HepG2 (cell line): ENCODE measurements around the gene SNX7. TPM values are rescaled to one million over a fixed set of nuclear protein-coding genes. Genes with fewer than 3 reads are reported as not detected.
A peak's percentile ranks its signal among the peaks of the same experiment; 100 is the strongest.

Source experiments
- BHLHE40 ChIP-seq: IDR thresholded peaks from 2 replicates; pipeline ENCODE4 v1.6.1; 2011; ENCODE audit warnings: low read length, improper control_type of control experiment
- CEBPB ChIP-seq: IDR thresholded peaks from 2 replicates; pipeline ENCODE4 v1.6.1; 2011; ENCODE audit warnings: low read depth, low read length, improper control_type of control experiment, borderline replicate concordance
- DPF2 ChIP-seq: sonication (generic); formaldehyde crosslinking; IDR thresholded peaks from 2 replicates; pipeline ENCODE4 v1.4.0; 2020; ENCODE audit warnings: mild to moderate bottlenecking, low read depth, missing genetic modification reagents, borderline replicate concordance
- ELF4 ChIP-seq: sonication (generic); formaldehyde crosslinking; IDR thresholded peaks from 2 replicates; pipeline ENCODE4 v1.5.0; 2020; ENCODE audit warnings: missing genetic modification reagents, mild to moderate bottlenecking, moderate library complexity, borderline replicate concordance
- GLI4 ChIP-seq: sonication (generic); formaldehyde crosslinking; IDR thresholded peaks from 2 replicates; pipeline ENCODE4 v1.5.1; 2020; ENCODE audit warnings: missing genetic modification reagents, mild to moderate bottlenecking, moderate library complexity, borderline replicate concordance
- KDM5B ChIP-seq: sonication (generic); formaldehyde crosslinking; IDR thresholded peaks from 2 replicates; pipeline ENCODE4 v1.4.0; 2020; ENCODE audit warnings: missing genetic modification reagents, mild to moderate bottlenecking, borderline replicate concordance
- MAFF ChIP-seq: IDR thresholded peaks from 2 replicates; pipeline ENCODE4 v1.6.1; 2011; ENCODE audit warnings: low read depth, low read length, improper control_type of control experiment
- MED1 ChIP-seq: sonication (generic); formaldehyde crosslinking; IDR thresholded peaks from 2 replicates; pipeline ENCODE4 v1.4.0; 2020; ENCODE audit warnings: missing genetic modification reagents
- MEF2D ChIP-seq: sonication (generic); formaldehyde crosslinking; IDR thresholded peaks from 2 replicates; pipeline ENCODE4 v1.5.1; 2020; ENCODE audit warnings: mild to moderate bottlenecking, missing genetic modification reagents
- NR2C2 ChIP-seq: sonication (generic); formaldehyde crosslinking; IDR thresholded peaks from 2 replicates; pipeline ENCODE4 v1.4.0; 2020; ENCODE audit warnings: missing genetic modification reagents, mild to moderate bottlenecking, moderate library complexity, borderline replicate concordance
- TAF1 ChIP-seq: sonication (generic); formaldehyde crosslinking; IDR thresholded peaks from 2 replicates; pipeline ENCODE4 v1.4.0; 2020; ENCODE audit warnings: missing genetic modification reagents
- TCF7 ChIP-seq: sonication (generic); IDR thresholded peaks from 2 replicates; pipeline ENCODE4 v1.6.1; 2016; ENCODE audit warnings: antibody characterized with exemption, low read depth
- ZBTB7A ChIP-seq: sonication (generic); formaldehyde crosslinking; IDR thresholded peaks from 2 replicates; pipeline ENCODE4 v1.8.0; 2022; ENCODE audit warnings: mild to moderate bottlenecking, missing genetic modification reagents
- ZNF224 ChIP-seq: sonication (generic); formaldehyde crosslinking; IDR thresholded peaks from 2 replicates; pipeline ENCODE4 v1.5.0; 2020; ENCODE audit warnings: mild to moderate bottlenecking, missing genetic modification reagents
- ZNF3 ChIP-seq: IDR thresholded peaks from 2 replicates; pipeline ENCODE4 v1.7.0; 2017; ENCODE audit warnings: inconsistent platforms
- ZNF547 ChIP-seq: sonication (generic); formaldehyde crosslinking; IDR thresholded peaks from 2 replicates; pipeline ENCODE4 v1.5.1; 2020; ENCODE audit warnings: mild to moderate bottlenecking, missing genetic modification reagents
- ZNF564 ChIP-seq: sonication (generic); formaldehyde crosslinking; IDR thresholded peaks from 2 replicates; pipeline ENCODE4 v1.8.1; 2023; ENCODE audit warnings: mild to moderate bottlenecking, missing genetic modification reagents
- ZNF703 ChIP-seq: sonication (generic); formaldehyde crosslinking; IDR thresholded peaks from 2 replicates; pipeline ENCODE4 v1.5.1; 2020; ENCODE audit warnings: missing genetic modification reagents, mild to moderate bottlenecking, moderate library complexity, borderline replicate concordance
- polyA plus RNA-seq, 8 experiments: library from polyadenylated mRNA; depleted of rRNA in 3 of 8; stranded (reverse) in 7 of 8; unstranded in 1 of 8; fragments of >200 nt; fragmentation: Illumina TruSeq in 4 of 8; extraction: Trizol in 4 of 8; gene quantifications; 2 replicates each; pipeline versions ENCODE4 v1.2.1 to v1.2.3, GENCODE V29; 2011 to 2016; ENCODE audit warnings: low read depth in 4 of 8, missing spikeins in 1 of 8, mixed read lengths in 1 of 8; ENCODE audit not compliant: insufficient read depth in 1 of 8
- total RNA-seq, 5 experiments: library from RNA; depleted of rRNA; stranded (reverse); fragments of >200 nt; fragmentation: Illumina TruSeq; extraction: Trizol; gene quantifications; 2 replicates each; pipeline ENCODE4 v1.2.3, GENCODE V29; 2016; ENCODE audit warnings: low read depth in 1 of 5
- TF ChIP-seq, protein P1 (sequence below): sonication (generic); formaldehyde crosslinking; IDR thresholded peaks from 2 replicates; pipeline ENCODE4 v1.4.0; 2020; ENCODE audit warnings: missing genetic modification reagents, borderline replicate concordance
- TF ChIP-seq, protein P2 (sequence below): sonication (generic); formaldehyde crosslinking; IDR thresholded peaks from 2 replicates; pipeline ENCODE4 v1.8.1; 2023; ENCODE audit warnings: mild to moderate bottlenecking, inconsistent platforms, moderate library complexity, missing genetic modification reagents, borderline replicate concordance
- TF ChIP-seq, protein P3 (sequence below): sonication (generic); formaldehyde crosslinking; IDR thresholded peaks from 2 replicates; pipeline ENCODE4 v1.5.0; 2020; ENCODE audit warnings: missing genetic modification reagents, mild to moderate bottlenecking, borderline replicate concordance
- TF ChIP-seq, protein P4 (sequence below): IDR thresholded peaks from 2 replicates; pipeline ENCODE4 v1.6.1; 2012; ENCODE audit warnings: low read depth, low read length, improper control_type of control experiment
- TF ChIP-seq, protein P5 (sequence below): sonication (generic); formaldehyde crosslinking; IDR thresholded peaks from 2 replicates; pipeline ENCODE4 v1.4.0; 2020; ENCODE audit warnings: missing genetic modification reagents

Gene SNX7
- total and polyA plus RNA-seq, 2 of the 13 experiments (the other 11 are each of a cell fraction or from before 2014, with no cell fraction given) = 14.3 to 33.5 TPM

DNA sequence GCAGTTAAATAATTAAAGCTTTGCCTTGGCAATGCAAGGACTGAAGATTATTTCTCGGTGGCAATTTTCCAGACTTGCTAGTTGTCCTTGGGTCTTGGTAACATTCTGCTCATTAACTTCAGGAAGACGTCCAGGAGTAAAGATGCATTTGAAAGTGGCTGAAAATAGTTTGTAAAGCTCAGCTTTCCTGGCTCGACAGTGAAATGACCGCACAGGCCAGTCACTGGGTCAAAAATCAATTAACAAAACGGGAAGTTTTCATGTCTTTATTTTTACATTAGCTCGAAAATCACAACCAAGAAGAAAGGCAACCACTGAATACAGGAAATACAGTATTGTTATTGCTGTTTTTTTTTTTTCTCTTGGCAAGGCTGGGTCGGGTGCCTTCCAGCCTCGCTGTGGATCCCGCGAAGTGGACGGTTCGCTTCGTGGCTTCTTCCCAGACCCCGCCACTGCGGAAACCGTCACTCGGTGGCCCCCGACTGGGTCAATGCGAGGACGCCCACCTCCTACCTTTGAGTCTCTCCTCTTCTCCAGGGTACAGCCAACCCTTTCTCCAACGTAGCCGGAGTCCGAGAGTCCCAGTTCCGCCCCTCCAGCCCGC is 479 bp upstream of the SNX7 start (continued):
- TF ChIP-seq, protein P1, sequence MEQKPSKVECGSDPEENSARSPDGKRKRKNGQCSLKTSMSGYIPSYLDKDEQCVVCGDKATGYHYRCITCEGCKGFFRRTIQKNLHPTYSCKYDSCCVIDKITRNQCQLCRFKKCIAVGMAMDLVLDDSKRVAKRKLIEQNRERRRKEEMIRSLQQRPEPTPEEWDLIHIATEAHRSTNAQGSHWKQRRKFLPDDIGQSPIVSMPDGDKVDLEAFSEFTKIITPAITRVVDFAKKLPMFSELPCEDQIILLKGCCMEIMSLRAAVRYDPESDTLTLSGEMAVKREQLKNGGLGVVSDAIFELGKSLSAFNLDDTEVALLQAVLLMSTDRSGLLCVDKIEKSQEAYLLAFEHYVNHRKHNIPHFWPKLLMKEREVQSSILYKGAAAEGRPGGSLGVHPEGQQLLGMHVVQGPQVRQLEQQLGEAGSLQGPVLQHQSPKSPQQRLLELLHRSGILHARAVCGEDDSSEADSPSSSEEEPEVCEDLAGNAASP (CRISPR knock-in tag) = no peak
- TF ChIP-seq KDM5B (CRISPR knock-in tag) (no peak), ZNF564 (CRISPR knock-in tag) (0 out of 2 replicates have a peak, but pooled peaks have one; percentile 10), ZBTB7A (CRISPR knock-in tag) (0 out of 2 replicates have a peak, but pooled peaks have one; percentile 48), MED1 (no peak), DPF2 (no peak), MAFF (no peak), ELF4 (CRISPR knock-in tag) (peak; percentile 55; the same call in 1 of the 2 replicates), ZNF547 (CRISPR knock-in tag) (no peak), TAF1 (CRISPR knock-in tag) (no peak), BHLHE40 (no peak), GLI4 (CRISPR knock-in tag) (no peak), ZNF3 (CRISPR knock-in tag) (no peak), ZNF224 (CRISPR knock-in tag) (no peak), MEF2D (CRISPR knock-in tag) (no peak), CEBPB (no peak), NR2C2 (CRISPR knock-in tag) (no peak), ZNF703 (CRISPR knock-in tag) (no peak), TCF7 (no peak)
- TF ChIP-seq, protein P2, sequence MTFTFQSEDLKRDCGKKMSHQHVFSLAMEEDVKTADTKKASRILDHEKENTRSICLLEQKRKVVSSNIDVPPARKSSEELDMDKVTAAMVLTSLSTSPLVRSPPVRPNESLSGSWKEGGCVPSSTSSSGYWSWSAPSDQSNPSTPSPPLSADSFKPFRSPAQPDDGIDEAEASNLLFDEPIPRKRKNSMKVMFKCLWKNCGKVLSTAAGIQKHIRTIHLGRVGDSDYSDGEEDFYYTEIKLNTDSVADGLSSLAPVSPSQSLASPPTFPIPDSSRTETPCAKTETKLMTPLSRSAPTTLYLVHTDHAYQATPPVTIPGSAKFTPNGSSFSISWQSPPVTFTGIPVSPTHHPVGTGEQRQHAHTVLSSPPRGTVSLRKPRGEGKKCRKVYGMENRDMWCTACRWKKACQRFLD (CRISPR knock-in tag) = no peak; the same call in 1 of the 2 replicates
- TF ChIP-seq, protein P3, sequence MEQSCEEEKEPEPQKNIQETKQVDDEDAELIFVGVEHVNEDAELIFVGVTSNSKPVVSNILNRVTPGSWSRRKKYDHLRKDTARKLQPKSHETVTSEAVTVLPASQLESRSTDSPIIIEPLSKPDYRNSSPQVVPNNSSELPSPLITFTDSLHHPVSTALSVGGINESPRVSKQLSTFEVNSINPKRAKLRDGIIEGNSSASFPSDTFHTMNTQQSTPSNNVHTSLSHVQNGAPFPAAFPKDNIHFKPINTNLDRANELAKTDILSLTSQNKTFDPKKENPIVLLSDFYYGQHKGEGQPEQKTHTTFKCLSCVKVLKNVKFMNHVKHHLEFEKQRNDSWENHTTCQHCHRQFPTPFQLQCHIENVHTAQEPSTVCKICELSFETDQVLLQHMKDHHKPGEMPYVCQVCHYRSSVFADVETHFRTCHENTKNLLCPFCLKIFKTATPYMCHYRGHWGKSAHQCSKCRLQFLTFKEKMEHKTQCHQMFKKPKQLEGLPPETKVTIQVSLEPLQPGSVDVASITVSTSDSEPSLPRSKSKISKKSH = no peak
- TF ChIP-seq, protein P4, sequence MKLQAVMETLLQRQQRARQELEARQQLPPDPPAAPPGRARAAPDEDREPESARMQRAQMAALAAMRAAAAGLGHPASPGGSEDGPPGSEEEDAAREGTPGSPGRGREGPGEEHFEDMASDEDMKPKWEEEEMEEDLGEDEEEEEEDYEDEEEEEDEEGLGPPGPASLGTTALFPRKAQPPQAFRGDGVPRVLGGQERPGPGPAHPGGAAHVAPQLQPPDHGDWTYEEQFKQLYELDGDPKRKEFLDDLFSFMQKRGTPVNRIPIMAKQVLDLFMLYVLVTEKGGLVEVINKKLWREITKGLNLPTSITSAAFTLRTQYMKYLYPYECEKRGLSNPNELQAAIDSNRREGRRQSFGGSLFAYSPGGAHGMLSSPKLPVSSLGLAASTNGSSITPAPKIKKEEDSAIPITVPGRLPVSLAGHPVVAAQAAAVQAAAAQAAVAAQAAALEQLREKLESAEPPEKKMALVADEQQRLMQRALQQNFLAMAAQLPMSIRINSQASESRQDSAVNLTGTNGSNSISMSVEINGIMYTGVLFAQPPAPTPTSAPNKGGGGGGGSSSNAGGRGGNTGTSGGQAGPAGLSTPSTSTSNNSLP = no peak
- TF ChIP-seq, protein P5, sequence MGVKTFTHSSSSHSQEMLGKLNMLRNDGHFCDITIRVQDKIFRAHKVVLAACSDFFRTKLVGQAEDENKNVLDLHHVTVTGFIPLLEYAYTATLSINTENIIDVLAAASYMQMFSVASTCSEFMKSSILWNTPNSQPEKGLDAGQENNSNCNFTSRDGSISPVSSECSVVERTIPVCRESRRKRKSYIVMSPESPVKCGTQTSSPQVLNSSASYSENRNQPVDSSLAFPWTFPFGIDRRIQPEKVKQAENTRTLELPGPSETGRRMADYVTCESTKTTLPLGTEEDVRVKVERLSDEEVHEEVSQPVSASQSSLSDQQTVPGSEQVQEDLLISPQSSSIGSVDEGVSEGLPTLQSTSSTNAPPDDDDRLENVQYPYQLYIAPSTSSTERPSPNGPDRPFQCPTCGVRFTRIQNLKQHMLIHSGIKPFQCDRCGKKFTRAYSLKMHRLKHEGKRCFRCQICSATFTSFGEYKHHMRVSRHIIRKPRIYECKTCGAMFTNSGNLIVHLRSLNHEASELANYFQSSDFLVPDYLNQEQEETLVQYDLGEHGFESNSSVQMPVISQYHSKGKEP (CRISPR knock-in tag) = no peak
